Loucy (cell line): ENCODE results near the gene FHIT.

ENCODE experiments used
- H2AFZ ChIP-seq: fragments of 200-600 bp; sonication (generic); 2 replicates; pipeline ENCODE4 v1.6.0; 2016; ENCODE audit warnings: antibody characterized with exemption, mild to moderate bottlenecking, low read length, moderate library complexity
- H3F3A ChIP-seq: fragments of 200-600 bp; 2 replicates; pipeline ENCODE4 v1.6.0; 2016; ENCODE audit warnings: antibody characterized with exemption, low read depth, mild to moderate bottlenecking
- H3K27me3 ChIP-seq: fragments of 200-600 bp; sonication (generic); 2 replicates; pipeline ENCODE4 v1.6.1; 2014; ENCODE audit warnings: low read length, mild to moderate bottlenecking; ENCODE audit not compliant: insufficient read depth, poor library complexity, severe bottlenecking
- H3K36me3 ChIP-seq: fragments of 200-600 bp; sonication (generic); 2 replicates; pipeline ENCODE4 v1.6.1; 2016; ENCODE audit warnings: low read length; ENCODE audit not compliant: insufficient read depth
- H3K4me1 ChIP-seq: fragments of 200-600 bp; sonication (generic); 2 replicates; pipeline ENCODE4 v1.5.1; 2014; ENCODE audit warnings: low read length, mild to moderate bottlenecking; ENCODE audit not compliant: insufficient read depth, poor library complexity, severe bottlenecking
- H3K4me2 ChIP-seq: fragments of 200-600 bp; sonication (generic); 2 replicates; pipeline ENCODE4 v1.6.0; 2014; ENCODE audit warnings: antibody characterized with exemption, low read length, low read depth, mild to moderate bottlenecking; ENCODE audit not compliant: poor library complexity, severe bottlenecking
- H3K4me3 ChIP-seq: fragments of 200-600 bp; sonication (generic); 2 replicates; pipeline ENCODE4 v1.5.1; 2014; ENCODE audit warnings: low read length, mild to moderate bottlenecking, mixed read lengths; ENCODE audit not compliant: poor library complexity, severe bottlenecking
- H3K79me2 ChIP-seq: fragments of 200-600 bp; sonication (generic); 2 replicates; pipeline ENCODE4 v1.6.1; 2014; ENCODE audit warnings: low read length; ENCODE audit not compliant: insufficient read depth
- H3K9ac ChIP-seq: fragments of 200-600 bp; sonication (generic); 2 replicates; pipeline ENCODE4 v1.6.0; 2014; ENCODE audit warnings: mild to moderate bottlenecking, low read depth, low read length, moderate library complexity; ENCODE audit not compliant: poor library complexity, severe bottlenecking
- H3K9me2 ChIP-seq: fragments of 200-600 bp; sonication (generic); replicated peaks from 2 replicates; pipeline ENCODE4 v1.6.1; 2016; ENCODE audit warnings: low read depth, low read length, mixed read lengths
- H3K9me3 ChIP-seq: fragments of 200-600 bp; sonication (generic); 2 replicates; pipeline ENCODE4 v1.6.1; 2014; ENCODE audit warnings: mild to moderate bottlenecking, antibody characterized with exemption, low read length, low read depth; ENCODE audit not compliant: insufficient read depth
- H4K20me1 ChIP-seq: fragments of 200-600 bp; sonication (generic); 2 replicates; pipeline ENCODE4 v1.6.0; 2014; ENCODE audit warnings: antibody characterized with exemption, low read length, mild to moderate bottlenecking; ENCODE audit not compliant: insufficient read depth, poor library complexity, severe bottlenecking
- EZH2phosphoT487 ChIP-seq: fragments of 200-600 bp; IDR thresholded peaks from 2 replicates; pipeline ENCODE4 v1.6.1; 2018; ENCODE audit warnings: antibody characterized with exemption, mild to moderate bottlenecking, moderate library complexity, borderline replicate concordance
- TF ChIP-seq, protein P1 (sequence below): fragments of 200-600 bp; sonication (generic); conservative IDR thresholded peaks from 2 replicates; pipeline ENCODE4 v1.5.1; 2014; ENCODE audit warnings: mild to moderate bottlenecking, antibody characterized with exemption, low read length

The FHIT gene

GRCh38 chr3:60399861-60400845, 851.1 kb downstream of the FHIT start:
- Histone ChIP-seq H3K4me1 (no peaks in the 10 kb centered on the region), H3K79me2 (no peaks in the 10 kb centered on the region), H3K36me3 (no peaks in the 10 kb centered on the region), H3K9me2 (no peaks in the 10 kb centered on the region), H2AFZ (no peak overlapping the region), H3F3A (no peaks in the 10 kb centered on the region), H3K9ac (no peak overlapping the region), H3K4me3 (no peak overlapping the region), H3K27me3 (no peaks in the 10 kb centered on the region), H4K20me1 (no peaks in the 10 kb centered on the region), H3K9me3 (no peaks in the 10 kb centered on the region), H3K4me2 (no peak overlapping the region)
- TF ChIP-seq, protein P1, sequence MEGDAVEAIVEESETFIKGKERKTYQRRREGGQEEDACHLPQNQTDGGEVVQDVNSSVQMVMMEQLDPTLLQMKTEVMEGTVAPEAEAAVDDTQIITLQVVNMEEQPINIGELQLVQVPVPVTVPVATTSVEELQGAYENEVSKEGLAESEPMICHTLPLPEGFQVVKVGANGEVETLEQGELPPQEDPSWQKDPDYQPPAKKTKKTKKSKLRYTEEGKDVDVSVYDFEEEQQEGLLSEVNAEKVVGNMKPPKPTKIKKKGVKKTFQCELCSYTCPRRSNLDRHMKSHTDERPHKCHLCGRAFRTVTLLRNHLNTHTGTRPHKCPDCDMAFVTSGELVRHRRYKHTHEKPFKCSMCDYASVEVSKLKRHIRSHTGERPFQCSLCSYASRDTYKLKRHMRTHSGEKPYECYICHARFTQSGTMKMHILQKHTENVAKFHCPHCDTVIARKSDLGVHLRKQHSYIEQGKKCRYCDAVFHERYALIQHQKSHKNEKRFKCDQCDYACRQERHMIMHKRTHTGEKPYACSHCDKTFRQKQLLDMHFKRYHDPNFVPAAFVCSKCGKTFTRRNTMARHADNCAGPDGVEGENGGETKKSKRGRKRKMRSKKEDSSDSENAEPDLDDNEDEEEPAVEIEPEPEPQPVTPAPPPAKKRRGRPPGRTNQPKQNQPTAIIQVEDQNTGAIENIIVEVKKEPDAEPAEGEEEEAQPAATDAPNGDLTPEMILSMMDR = no peak
- no peak for TF ChIP-seq EZH2phosphoT487

GRCh38 chr3:60399292-60399691, 852.0 kb downstream of the FHIT start:
- no peak overlapping the region for H3K4me3 ChIP-seq
- H3F3A ChIP-seq = no peaks in the 10 kb centered on the region
- H3K27me3 ChIP-seq = no peaks in the 10 kb centered on the region
- H3K4me1 ChIP-seq = no peaks in the 10 kb centered on the region
- no peaks in the 10 kb centered on the region for H3K79me2 ChIP-seq
- TF ChIP-seq EZH2phosphoT487 = no peak
- TF ChIP-seq, protein P1 = no peak
- no peaks in the 10 kb centered on the region for H3K36me3 ChIP-seq
- no peaks in the 10 kb centered on the region for H4K20me1 ChIP-seq
- no peaks in the 10 kb centered on the region for H3K9me2 ChIP-seq
- H3K9ac ChIP-seq = no peak overlapping the region
- no peak overlapping the region for H2AFZ ChIP-seq
- no peak overlapping the region for H3K4me2 ChIP-seq
- no peaks in the 10 kb centered on the region for H3K9me3 ChIP-seq

DNA sequence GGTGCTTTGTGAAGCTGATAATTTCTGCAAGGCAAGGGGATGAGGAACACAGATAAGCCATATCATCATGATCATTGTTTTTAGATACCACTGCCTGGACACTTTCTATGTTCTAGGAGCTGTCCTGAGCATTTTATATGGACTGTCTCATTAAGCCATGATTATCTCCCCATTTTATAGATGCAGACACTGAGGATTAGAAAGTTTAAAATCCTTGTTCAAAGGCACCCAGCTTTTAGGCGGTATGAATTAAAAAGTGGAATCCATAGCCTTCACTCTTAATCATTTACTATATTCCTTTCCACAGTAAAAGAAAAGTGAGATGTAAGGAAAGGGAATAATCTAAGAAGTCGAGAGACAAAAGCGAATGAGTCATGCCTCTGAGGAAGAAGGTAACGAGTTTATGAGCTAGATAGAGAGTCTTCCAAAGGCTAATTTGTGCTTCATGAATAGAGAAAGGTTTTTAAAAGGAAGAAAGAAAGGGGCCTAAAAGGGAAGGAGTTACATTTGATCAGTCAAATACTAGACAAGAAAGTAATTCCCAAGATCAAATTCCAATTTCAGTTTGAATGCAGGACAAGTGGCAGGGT, 856.0 kb downstream of the FHIT start:
- Histone ChIP-seq H3K27me3 (no peaks in the 10 kb centered on the region), H3K9me2 (no peaks in the 10 kb centered on the region), H3K4me2 (no peak overlapping the region), H2AFZ (no peak overlapping the region), H3K4me3 (no peak overlapping the region), H4K20me1 (no peaks in the 10 kb centered on the region), H3F3A (no peaks in the 10 kb centered on the region), H3K4me1 (no peaks in the 10 kb centered on the region), H3K9me3 (no peaks in the 10 kb centered on the region), H3K36me3 (no peaks in the 10 kb centered on the region), H3K9ac (no peak overlapping the region), H3K79me2 (no peaks in the 10 kb centered on the region)
- TF ChIP-seq, protein P1 = no peak
- no peak for TF ChIP-seq EZH2phosphoT487
